ENCODE measurements around the gene HIP1R.

HIP1R gene

GRCh38 chr12:122860854-122861586 is 25.8 kb downstream of the HIP1R start:
- DNase-seq = no peak

- DNase-seq = no peak
Observed at GRCh38 chr12:122861587-122861970, 26.3 kb downstream of the HIP1R start.

- no peak for DNase-seq
Observed at GRCh38 chr12:122862110-122862634, 26.9 kb downstream of the HIP1R start.

DNA sequence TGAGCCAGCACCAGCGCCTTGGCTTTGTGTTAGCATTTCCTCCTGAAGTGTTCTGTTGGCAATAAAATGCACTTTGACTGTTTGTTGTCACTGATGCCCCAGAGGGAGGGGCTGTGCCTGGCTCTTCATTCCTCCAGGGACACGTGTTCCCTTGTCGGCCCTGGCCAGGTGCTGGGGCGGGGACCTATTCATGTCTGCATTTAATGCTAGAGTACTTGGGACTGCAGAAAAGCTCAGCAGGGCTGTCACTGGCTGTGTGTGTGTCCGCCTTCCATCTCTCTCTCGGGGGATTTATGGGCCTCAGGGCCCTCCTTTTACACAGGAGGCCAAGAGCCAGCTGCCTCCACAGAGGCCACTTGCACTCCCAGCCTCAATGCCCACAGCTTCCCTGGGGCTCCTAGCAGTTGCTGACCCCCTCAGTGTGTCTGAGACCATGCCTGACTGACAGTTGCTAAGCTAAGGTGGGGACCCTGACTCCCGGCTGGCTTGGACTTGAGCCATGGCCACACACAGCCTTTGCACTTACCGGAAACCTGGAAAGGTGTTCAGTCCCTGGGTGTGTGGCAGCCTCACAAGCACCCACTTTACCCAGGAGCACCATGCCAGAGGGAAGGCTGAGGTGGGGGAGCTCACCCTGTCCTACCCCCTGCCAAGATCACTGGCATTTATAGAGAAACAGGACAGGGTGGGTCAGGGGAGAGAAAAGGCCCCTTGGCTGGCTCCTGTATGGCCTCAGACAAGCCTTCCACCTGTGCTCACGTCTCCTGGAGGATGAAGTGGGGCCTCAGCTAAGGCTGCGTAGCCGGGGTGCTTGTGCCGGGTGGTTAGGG is 27.8 kb downstream of the HIP1R start:
- no peak for DNase-seq

DNA sequence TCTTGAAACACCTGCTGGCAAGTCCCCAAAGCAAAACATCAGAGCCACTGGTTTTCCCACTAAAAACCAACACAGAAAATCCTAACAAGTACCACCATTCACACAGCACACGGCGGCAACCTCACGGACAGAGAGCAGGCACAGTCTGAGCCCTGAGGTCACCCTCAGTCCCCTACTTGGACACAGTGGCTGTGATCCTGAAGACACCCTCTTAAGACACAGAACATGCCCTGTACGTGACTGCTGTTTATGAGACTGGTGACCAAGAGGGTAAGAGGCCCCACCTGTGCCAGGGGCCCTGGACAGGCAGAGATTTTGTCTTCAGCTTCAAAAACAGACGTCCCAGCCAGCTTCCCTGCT is 29.6 kb downstream of the HIP1R start:
- DNase-seq = no peak

DNA sequence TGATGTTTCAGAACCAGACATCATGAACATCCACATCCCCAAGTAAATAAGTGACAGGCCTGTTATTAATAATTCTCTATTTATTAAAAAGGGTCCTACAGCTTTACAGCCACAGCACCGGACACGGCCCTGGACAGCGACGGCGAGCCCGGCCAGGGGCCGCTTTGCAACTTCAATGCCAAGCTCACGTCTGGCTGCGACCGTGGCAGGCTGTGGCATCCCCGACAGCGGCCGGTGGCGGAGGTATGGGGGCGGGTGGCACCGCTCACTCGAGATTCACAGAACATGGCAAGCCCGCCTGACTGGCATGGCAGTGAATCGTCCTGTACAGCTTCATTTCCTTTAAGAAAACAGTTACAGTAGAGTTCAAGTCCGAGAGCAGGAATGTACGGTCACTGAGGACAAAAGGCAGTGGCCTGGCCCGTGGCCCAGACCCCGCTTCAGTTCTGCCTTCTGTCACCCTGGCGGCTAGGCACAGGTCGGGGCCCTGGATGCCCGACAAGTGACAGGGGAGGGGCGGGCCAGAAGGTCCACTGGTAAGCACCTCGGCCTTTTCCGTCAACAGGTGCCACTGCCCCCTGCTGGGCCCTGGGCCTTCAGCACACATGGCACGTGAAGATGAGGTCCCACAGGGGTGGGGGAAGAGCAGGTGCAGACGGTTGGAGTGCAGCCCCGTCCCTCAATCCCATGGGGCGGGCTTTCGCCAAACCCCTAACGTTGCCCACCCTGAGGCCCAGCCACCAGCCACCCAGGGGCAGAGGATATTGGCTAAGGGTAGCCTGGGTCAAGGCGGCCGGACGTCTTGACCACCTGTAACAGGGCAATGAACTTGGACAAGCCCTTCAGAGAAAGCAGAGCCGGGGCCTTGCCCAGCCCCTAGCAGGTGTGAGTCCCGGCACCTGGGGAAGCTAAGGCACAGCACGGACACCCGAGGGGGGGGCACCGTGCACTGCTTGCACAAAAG is 30.3 kb downstream of the HIP1R start:
- peak; percentile 53 for DNase-seq

GRCh38 chr12:122866379-122866778 is 31.1 kb downstream of the HIP1R start:
- peak; percentile 19 for DNase-seq

DNA sequence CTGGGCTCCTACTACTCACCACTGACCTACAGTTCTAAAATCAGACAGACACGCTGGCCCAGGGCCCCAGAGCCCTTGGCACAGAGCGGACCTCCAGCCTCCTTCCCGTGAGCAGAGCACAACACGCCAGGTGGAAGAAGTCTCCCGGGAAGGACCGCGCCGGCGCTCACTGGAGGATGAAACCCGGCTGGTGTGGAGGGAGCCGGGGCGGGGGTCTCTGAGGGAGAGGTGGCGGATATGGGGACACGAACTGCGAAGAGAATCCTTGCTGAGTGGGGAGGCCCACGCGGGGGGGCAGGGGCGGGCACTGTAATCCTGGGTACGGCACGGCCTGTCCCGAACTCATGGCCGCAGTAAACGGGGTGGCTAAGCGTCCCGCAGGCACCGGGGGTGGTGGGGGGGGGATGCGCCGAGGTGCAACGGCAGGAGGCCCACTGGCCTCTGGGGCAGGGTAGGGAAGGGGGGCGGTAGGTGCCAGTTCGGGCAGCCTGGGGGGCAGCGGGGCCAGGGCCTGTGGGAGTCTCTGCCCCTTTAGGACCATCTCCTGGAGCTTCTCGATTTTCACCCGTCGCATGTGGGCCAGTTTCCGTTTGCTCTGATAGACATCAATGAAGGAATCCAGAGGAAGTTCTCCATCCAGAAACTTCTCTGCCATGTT is 31.8 kb downstream of the HIP1R start:
- peak; percentile 22 for DNase-seq

- DNase-seq = peak; percentile 29
Observed at GRCh38 chr12:122867691-122868461, 32.6 kb downstream of the HIP1R start.

GRCh38 chr12:122868471-122869177 is 33.4 kb downstream of the HIP1R start:
- DNase-seq = peak; percentile 19

DNA sequence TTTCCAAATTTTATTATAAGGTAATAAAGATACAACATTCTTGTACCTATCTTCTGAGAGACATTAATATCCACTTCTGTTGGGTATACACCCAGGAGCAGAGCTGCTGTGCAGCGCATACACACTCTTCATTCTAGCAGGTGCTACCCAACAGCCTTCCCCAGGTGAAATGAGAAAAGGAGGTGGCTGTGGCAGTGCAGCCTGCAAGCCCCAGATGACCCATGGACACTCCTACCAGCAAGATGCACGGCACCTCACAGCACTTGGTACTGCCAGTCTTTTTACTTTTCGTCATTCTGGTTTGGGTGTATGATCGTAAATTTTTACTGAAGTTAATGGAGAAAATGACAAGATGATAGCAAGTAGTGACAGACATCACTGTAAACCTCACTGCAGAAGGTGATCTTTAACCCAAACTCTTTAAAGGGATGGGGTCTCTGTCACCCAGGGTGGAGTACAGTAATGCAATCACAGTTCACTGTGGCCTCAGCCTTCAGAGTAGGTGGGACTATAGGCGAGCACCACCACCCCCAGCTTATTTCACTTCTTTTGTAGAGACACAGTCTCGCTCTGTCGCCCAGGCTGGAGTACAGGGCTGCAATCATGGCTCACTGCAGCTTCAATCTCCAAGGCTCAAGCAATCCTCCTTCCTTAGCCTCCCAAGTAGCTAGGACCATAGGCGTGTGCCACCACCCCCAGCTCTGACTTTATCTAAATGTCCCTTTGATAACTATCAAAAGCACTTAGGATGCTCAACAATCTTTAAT is 34.1 kb downstream of the HIP1R start:
- peak; percentile 13 for DNase-seq

DNA sequence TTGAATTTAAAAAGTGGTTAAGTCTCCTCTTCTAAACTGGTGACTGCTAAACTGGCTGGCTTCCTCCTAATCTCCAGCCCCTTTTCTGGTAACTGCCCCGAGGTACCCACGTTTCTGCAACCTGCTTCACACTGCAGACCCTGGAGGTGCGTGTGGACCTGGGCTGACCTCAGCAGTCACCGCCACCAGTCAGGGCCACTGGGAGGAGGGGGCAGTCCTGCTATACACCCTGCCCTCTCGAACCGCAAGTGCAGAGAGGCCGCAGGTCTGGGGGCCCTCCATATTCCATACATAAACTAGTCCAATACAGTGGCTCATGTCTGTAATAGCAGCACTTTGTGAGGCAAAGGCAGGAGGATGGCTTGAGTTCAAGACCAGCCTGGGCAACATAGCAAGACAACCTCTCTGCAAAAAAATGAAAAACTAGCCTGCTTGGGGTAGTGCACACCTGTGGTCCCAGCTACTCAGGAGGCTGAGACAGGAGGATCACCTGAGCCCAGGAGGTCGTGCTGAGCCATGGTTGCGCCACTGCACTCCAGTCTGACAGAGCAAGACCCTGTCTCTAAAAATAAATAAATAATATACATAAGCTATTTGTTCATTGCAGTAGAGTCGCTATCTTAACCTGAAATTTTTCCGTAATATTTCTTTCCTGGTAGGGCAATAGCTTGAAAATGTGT is 35.0 kb downstream of the HIP1R start:
- DNase-seq = peak; percentile 18

DNA sequence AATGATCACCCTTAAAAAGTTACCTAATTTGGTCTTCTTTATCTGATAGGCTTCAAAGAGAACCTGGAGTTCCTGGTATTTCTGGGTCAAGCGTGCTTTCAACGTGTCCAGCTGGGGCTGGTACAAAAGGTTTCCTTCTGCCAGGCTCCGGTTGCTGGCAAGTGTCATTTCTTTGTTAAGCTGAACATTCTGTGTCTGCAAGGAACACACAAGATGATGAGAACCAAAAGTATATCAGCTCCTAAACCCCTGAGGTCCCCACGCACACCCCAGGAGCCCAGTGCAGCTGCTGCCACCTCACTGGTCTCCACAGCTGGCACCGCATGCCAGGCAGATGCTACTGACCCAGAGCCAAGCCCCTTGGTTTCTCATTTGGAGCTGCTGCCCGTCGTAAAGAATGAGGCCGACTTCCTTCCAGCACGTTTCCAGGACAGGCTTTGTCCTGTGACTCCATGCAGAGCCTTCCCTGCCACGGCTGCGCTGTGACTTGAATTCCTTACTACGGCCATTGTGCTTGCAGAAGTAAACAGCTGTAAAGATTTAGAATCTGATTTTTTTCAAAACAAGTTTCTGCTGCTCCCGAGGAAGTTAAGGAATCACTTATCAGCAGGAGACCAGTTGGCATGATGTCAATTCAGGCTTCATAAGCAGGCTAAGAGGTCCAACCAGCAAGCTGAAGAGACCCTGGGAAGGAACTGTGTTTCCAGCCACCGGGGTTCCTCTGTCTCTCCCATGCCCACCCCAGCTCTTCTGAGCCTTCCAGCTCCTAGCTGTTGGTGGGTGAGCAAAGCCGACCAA is 35.8 kb downstream of the HIP1R start:
- peak; percentile 18 for DNase-seq

GRCh38 chr12:122871851-122872780 is 36.9 kb downstream of the HIP1R start:
- peak; percentile 43 for DNase-seq

- peak; percentile 19 for DNase-seq
Observed at GRCh38 chr12:122872815-122873361, 37.6 kb downstream of the HIP1R start.

DNA sequence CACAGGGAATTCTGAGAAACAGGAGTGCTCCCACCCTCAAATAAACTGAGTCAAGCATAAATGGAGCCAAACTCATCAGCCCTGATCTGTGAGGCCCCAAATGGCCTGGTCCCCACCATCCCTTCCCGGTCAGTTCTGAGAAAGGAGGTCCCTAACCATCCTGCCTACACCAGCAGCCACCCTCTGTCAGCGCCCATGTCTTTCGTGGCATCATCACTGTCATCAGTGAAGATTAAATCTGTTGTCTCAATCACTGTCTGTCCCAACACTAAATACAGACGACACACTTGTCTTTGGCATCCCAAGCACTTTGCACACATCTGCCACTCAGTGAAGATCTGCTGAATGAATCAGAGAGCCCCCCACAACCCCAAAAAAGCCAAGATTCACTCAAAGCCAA is 38.3 kb downstream of the HIP1R start:
- peak; percentile 19 for DNase-seq

- peak; percentile 54 for DNase-seq
Observed at GRCh38 chr12:122874081-122874480, 38.8 kb downstream of the HIP1R start.

All from activated T-cell treated with anti-CD3 and anti-CD28 coated beads, Interleukin-2, amount 50 U/mL, for 1 hour (primary cell).